Astrocyte of the cerebellum (primary cell): Measurements from ENCODE around the gene SHC4.
A peak's percentile ranks its signal among the peaks of the same experiment; 100 is the strongest.

Experiments used
- DNase-seq: peaks from one replicate; pipeline ENCODE4 v3.0.0-alpha.2; 2011; ENCODE audit warnings: low read depth
- H3K4me3 ChIP-seq: 2 replicates; pipeline ENCODE4 v1.5.1; 2011; ENCODE audit warnings: mild to moderate bottlenecking, low read depth, low read length, moderate library complexity
- CTCF ChIP-seq: IDR thresholded peaks from 2 replicates; pipeline ENCODE4 v1.5.1; 2012; ENCODE audit warnings: low read length, low read depth, moderate library complexity, mild to moderate bottlenecking; ENCODE audit errors: missing control alignments
- in situ Hi-C: cut with HindIII; loops from 2 replicates; pipeline ENCODE4 v1.10.0; 2017; ENCODE audit warnings: low sequenced_read_pairs

Gene SHC4

GRCh38 chr15:48811325-48811958, 152.3 kb downstream of the SHC4 start:
- peak overlapping the region; percentile 96 for H3K4me3 ChIP-seq
- in situ Hi-C loops: no loop called here
- DNase-seq: no peak
- TF ChIP-seq CTCF: peak; percentile 17

- in situ Hi-C loops: no loop called here
- no peak for TF ChIP-seq CTCF
- H3K4me3 ChIP-seq: peak within 1 kb of the TSS; percentile 96
- DNase-seq: peak; percentile 99
Observed at GRCh38 chr15:48810414-48811324, 153.1 kb downstream of the SHC4 start, which contains the start of gene CEP152. Gene CEP152, minus strand, starts transcription at chr15:48811069. Its CDS starts 5,420 bp downstream, at chr15:48805649.

GRCh38 chr15:48806151-48806550, 157.6 kb downstream of the SHC4 start:
- no peak for DNase-seq
- no peak overlapping the region for H3K4me3 ChIP-seq
- no peak for TF ChIP-seq CTCF
- in situ Hi-C loops: no loop called here

- in situ Hi-C loops: no loop called here
- DNase-seq: no peak
- H3K4me3 ChIP-seq: no peak overlapping the region
- no peak for TF ChIP-seq CTCF
Observed at GRCh38 chr15:48805591-48805990, 158.1 kb downstream of the SHC4 start.

GRCh38 chr15:48803877-48804276, 159.8 kb downstream of the SHC4 start:
- in situ Hi-C loops: no loop called here
- no peak overlapping the region for H3K4me3 ChIP-seq
- no peak for DNase-seq
- no peak for TF ChIP-seq CTCF

GRCh38 chr15:48802867-48803266, 160.9 kb downstream of the SHC4 start:
- in situ Hi-C loops: no loop called here
- no peak overlapping the region for H3K4me3 ChIP-seq
- DNase-seq: peak; percentile 79
- no peak for TF ChIP-seq CTCF
